OCI-M1 (cell line): ENCODE data around the gene DNM2.
A peak's percentile ranks its signal among the peaks of the same experiment; 100 is the strongest.
"Not testable (repeated sequence)": the region's sequence is repeated elsewhere in the genome, so short reads cannot be mapped to it uniquely, and the experiment has no call there.

Source experiments
- DNase-seq: peaks from one replicate; lab custom pipeline; 2025; lab: John Stamatoyannopoulos, UW

DNM2 gene

GRCh38 chr19:10866495-10866894, 148.6 kb downstream of the DNM2 start:
- no peak for DNase-seq

- DNase-seq: no peak
Measured at GRCh38 chr19:10868872-10869547, 151.1 kb downstream of the DNM2 start.

GRCh38 chr19:10869872-10870311, 152.0 kb downstream of the DNM2 start:
- not testable (repeated sequence) for DNase-seq

GRCh38 chr19:10870501-10870954, 152.6 kb downstream of the DNM2 start:
- DNase-seq: no peak

- DNase-seq: peak; percentile 100
Measured at GRCh38 chr19:10870955-10871603, 153.2 kb downstream of the DNM2 start, which contains the start of gene CARM1. CARM1 (plus strand) TSS chr19:10871553; CDS start chr19:10871703, 150 bp downstream.

- DNase-seq: peak; percentile 64
Measured at GRCh38 chr19:10871711-10872545, 154.0 kb downstream of the DNM2 start.

GRCh38 chr19:10872546-10873107, 154.7 kb downstream of the DNM2 start:
- peak; percentile 66 for DNase-seq

GRCh38 chr19:10874024-10874423, 156.1 kb downstream of the DNM2 start:
- DNase-seq: no peak

GRCh38 chr19:10876459-10877240, 158.8 kb downstream of the DNM2 start:
- no peak for DNase-seq

- DNase-seq: not testable (repeated sequence)
Measured at GRCh38 chr19:10877608-10878007, 159.7 kb downstream of the DNM2 start.

- DNase-seq: peak; percentile 64
Measured at GRCh38 chr19:10878253-10878652, 160.4 kb downstream of the DNM2 start.
